Naive B cell (primary cell): Measurements from ENCODE around the gene DPY19L1. TPM values are rescaled to one million over a fixed set of nuclear protein-coding genes. Genes with fewer than 3 reads are reported as not detected.
"Not testable (repeated sequence)": the region's sequence is repeated elsewhere in the genome, so short reads cannot be mapped to it uniquely, and the experiment has no call there.

Experiments used
- ATAC-seq, 2 donors: fragments of 150-1000 bp; cut with Tn5 transposase; 2 replicates each; pipeline ENCODE4 v1.10.0; 2021; ENCODE audit warnings: low read depth in 2 of 2, mild to moderate bottlenecking in 2 of 2, moderate library complexity in 2 of 2
- DNase-seq: peaks from one replicate; pipeline ENCODE4 v3.0.0; 2022
- H3K27ac Mint-ChIP-seq, 6 donors: one replicate each; pipeline ENCODE4 v1.8.0; 2020 to 2022; ENCODE audit warnings: mild to moderate bottlenecking in 6 of 6, mixed read lengths in 6 of 6, moderate library complexity in 5 of 6, inconsistent platforms in 2 of 6
- H3K27me3 Mint-ChIP-seq, 3 donors: one replicate each; pipeline ENCODE4 v1.8.0; 2021 to 2022; ENCODE audit warnings: mixed read lengths in 3 of 3, mild to moderate bottlenecking in 1 of 3
- H3K36me3 Mint-ChIP-seq, 2 donors: one replicate each; pipeline ENCODE4 v1.8.0; 2020 to 2022; ENCODE audit warnings: mixed read lengths in 2 of 2, inconsistent platforms in 1 of 2, mild to moderate bottlenecking in 1 of 2
- H3K4me1 Mint-ChIP-seq, 3 donors: one replicate each; pipeline ENCODE4 v1.8.0; 2020 to 2022; ENCODE audit warnings: mixed read lengths in 3 of 3, inconsistent platforms in 1 of 3, mild to moderate bottlenecking in 1 of 3, moderate library complexity in 1 of 3
- H3K4me3 Mint-ChIP-seq, 8 donors: one replicate each; pipeline ENCODE4 v1.8.0; 2020 to 2022; ENCODE audit warnings: mild to moderate bottlenecking in 8 of 8, mixed read lengths in 8 of 8, moderate library complexity in 8 of 8, inconsistent platforms in 2 of 8
- H3K9me3 Mint-ChIP-seq, 7 donors: one replicate each; pipeline ENCODE4 v1.8.0; 2020 to 2022; ENCODE audit warnings: mixed read lengths in 7 of 7, mild to moderate bottlenecking in 5 of 7, inconsistent platforms in 2 of 7, moderate library complexity in 1 of 7
- polyA plus RNA-seq, 6 donors: library from polyadenylated mRNA; unstranded; fragments of 300-500 nt; fragmentation: Illumina TruSeq; gene quantifications; one replicate each; pipeline ENCODE4 v1.2.3, GENCODE V29; 2021; ENCODE audit warnings: low read depth in 6 of 6

The DPY19L1 gene
- polyA plus RNA-seq, 6 donors from 2014 or later = 0.60 to 2.1 (median 1.3) TPM

GRCh38 chr7:34966504-34966903 lies 70.8 kb downstream of the DPY19L1 start:
- not testable (repeated sequence) for H3K9me3 Mint-ChIP-seq, H3K27me3 Mint-ChIP-seq, DNase-seq, ATAC-seq, H3K4me3 Mint-ChIP-seq, H3K4me1 Mint-ChIP-seq
- Mint-ChIP-seq H3K27ac (peak overlapping the region in 1 of 6 donors; percentile 57), H3K36me3 (peaks cover 0 to 23% of the 10 kb centered on the region in 2 donors)

GRCh38 chr7:34958021-34958420 lies 79.3 kb downstream of the DPY19L1 start:
- H3K4me1 Mint-ChIP-seq = no peaks in the 10 kb centered on the region
- H3K36me3 Mint-ChIP-seq = peaks cover 8 to 31% of the 10 kb centered on the region in 2 donors
- H3K4me3 Mint-ChIP-seq = no peak overlapping the region
- no peak overlapping the region for H3K27ac Mint-ChIP-seq
- H3K9me3 Mint-ChIP-seq = peaks cover 0 to 8% (median 0%) of the 10 kb centered on the region in 7 donors
- DNase-seq (no peak), ATAC-seq (no peak)
- H3K27me3 Mint-ChIP-seq = no peaks in the 10 kb centered on the region

- no peak for DNase-seq
These were observed 84.5 kb downstream of the DPY19L1 start for GRCh38 chr7:34952822-34953221.

GRCh38 chr7:34949361-34949760 lies 87.9 kb downstream of the DPY19L1 start:
- Mint-ChIP-seq H3K4me3 (no peak overlapping the region), H3K9me3 (no peaks in the 10 kb centered on the region), H3K4me1 (no peaks in the 10 kb centered on the region), H3K36me3 (peaks cover 8 to 28% of the 10 kb centered on the region in 2 donors), H3K27ac (no peak overlapping the region), H3K27me3 (no peaks in the 10 kb centered on the region)
- ATAC-seq = no peak
- no peak for DNase-seq

More at GRCh38 chr7:34952822-34953221, 84.5 kb downstream of the DPY19L1 start:
- ATAC-seq = no peak
- peak overlapping the region in 1 of 6 donors; percentile 81 for H3K27ac Mint-ChIP-seq
- H3K27me3 Mint-ChIP-seq = no peaks in the 10 kb centered on the region
- no peak overlapping the region for H3K4me3 Mint-ChIP-seq
- H3K9me3 Mint-ChIP-seq = no peaks in the 10 kb centered on the region
- no peaks in the 10 kb centered on the region for H3K4me1 Mint-ChIP-seq
- H3K36me3 Mint-ChIP-seq = peaks cover 8 to 26% of the 10 kb centered on the region in 2 donors

- H3K4me1 Mint-ChIP-seq, H3K27ac Mint-ChIP-seq, DNase-seq, H3K4me3 Mint-ChIP-seq, H3K9me3 Mint-ChIP-seq, ATAC-seq, H3K27me3 Mint-ChIP-seq: not testable (repeated sequence)
- peaks cover 0 to 24% of the 10 kb centered on the region in 2 donors for H3K36me3 Mint-ChIP-seq
These were observed 89.9 kb downstream of the DPY19L1 start for GRCh38 chr7:34947427-34947826.

- Mint-ChIP-seq H3K4me3 (no peak overlapping the region), H3K27me3 (no peaks in the 10 kb centered on the region), H3K36me3 (peaks cover 0 to 24% of the 10 kb centered on the region in 2 donors), H3K4me1 (no peaks in the 10 kb centered on the region), H3K9me3 (no peaks in the 10 kb centered on the region), H3K27ac (no peak overlapping the region)
- DNase-seq (no peak), ATAC-seq (no peak)
These were observed 90.8 kb downstream of the DPY19L1 start for GRCh38 chr7:34946486-34946885.

GRCh38 chr7:34945894-34946477 lies 91.3 kb downstream of the DPY19L1 start:
- H3K36me3 Mint-ChIP-seq = peaks cover 0 to 24% of the 10 kb centered on the region in 2 donors
- not testable (repeated sequence) for H3K27me3 Mint-ChIP-seq, H3K9me3 Mint-ChIP-seq, ATAC-seq, H3K4me1 Mint-ChIP-seq, H3K4me3 Mint-ChIP-seq, DNase-seq, H3K27ac Mint-ChIP-seq

GRCh38 chr7:34939175-34939574 lies 98.1 kb downstream of the DPY19L1 start:
- H3K27ac Mint-ChIP-seq = peak overlapping the region in 1 of 6 donors; percentile 54
- peaks cover 8 to 17% of the 10 kb centered on the region in 2 donors for H3K36me3 Mint-ChIP-seq
- no peak overlapping the region for H3K4me3 Mint-ChIP-seq
- no peaks in the 10 kb centered on the region for H3K27me3 Mint-ChIP-seq
- ATAC-seq = no peak
- no peaks in the 10 kb centered on the region for H3K4me1 Mint-ChIP-seq
- H3K9me3 Mint-ChIP-seq = no peaks in the 10 kb centered on the region
- no peak for DNase-seq

- H3K27ac Mint-ChIP-seq, ATAC-seq, H3K9me3 Mint-ChIP-seq, H3K4me1 Mint-ChIP-seq, H3K27me3 Mint-ChIP-seq, DNase-seq, H3K4me3 Mint-ChIP-seq: not testable (repeated sequence)
- H3K36me3 Mint-ChIP-seq = peaks cover 11 to 12% of the 10 kb centered on the region in 2 donors
These were observed 101.5 kb downstream of the DPY19L1 start for GRCh38 chr7:34935735-34936165.

GRCh38 chr7:34931739-34932138 lies 105.5 kb downstream of the DPY19L1 start:
- Mint-ChIP-seq H3K4me3 (no peak overlapping the region), H3K27ac (no peak overlapping the region), H3K4me1 (no peaks in the 10 kb centered on the region), H3K36me3 (peaks cover 8 to 10% of the 10 kb centered on the region in 2 donors), H3K9me3 (no peaks in the 10 kb centered on the region), H3K27me3 (no peaks in the 10 kb centered on the region)
- ATAC-seq (no peak), DNase-seq (no peak)

GRCh38 chr7:34929783-34930182 lies 107.5 kb downstream of the DPY19L1 start:
- not testable (repeated sequence) for H3K4me1 Mint-ChIP-seq, H3K27ac Mint-ChIP-seq, H3K27me3 Mint-ChIP-seq, H3K9me3 Mint-ChIP-seq, DNase-seq, ATAC-seq, H3K4me3 Mint-ChIP-seq
- H3K36me3 Mint-ChIP-seq = peaks cover 8 to 10% of the 10 kb centered on the region in 2 donors

- DNase-seq (no peak), ATAC-seq (no peak)
- H3K4me1 Mint-ChIP-seq = no peaks in the 10 kb centered on the region
- H3K36me3 Mint-ChIP-seq = peaks cover 8 to 10% of the 10 kb centered on the region in 2 donors
- peaks cover 0 to 8% (median 3%) of the 10 kb centered on the region in 7 donors for H3K9me3 Mint-ChIP-seq
- peak overlapping the region in 1 of 6 donors; percentile 6 for H3K27ac Mint-ChIP-seq
- H3K27me3 Mint-ChIP-seq = no peaks in the 10 kb centered on the region
- H3K4me3 Mint-ChIP-seq = no peak overlapping the region
These were observed 108.7 kb downstream of the DPY19L1 start for GRCh38 chr7:34928560-34928959.

GRCh38 chr7:34928052-34928451 lies 109.2 kb downstream of the DPY19L1 start:
- H3K27me3 Mint-ChIP-seq = no peaks in the 10 kb centered on the region
- H3K27ac Mint-ChIP-seq = no peak overlapping the region
- peaks cover 0 to 11% (median 3%) of the 10 kb centered on the region in 7 donors for H3K9me3 Mint-ChIP-seq
- no peak for DNase-seq
- H3K4me3 Mint-ChIP-seq = no peak overlapping the region
- H3K36me3 Mint-ChIP-seq = peaks cover 8 to 10% of the 10 kb centered on the region in 2 donors
- ATAC-seq = no peak
- H3K4me1 Mint-ChIP-seq = no peaks in the 10 kb centered on the region

- peaks cover 2 to 20% (median 11%) of the 10 kb centered on the region in 7 donors for H3K9me3 Mint-ChIP-seq
- not testable (repeated sequence) for DNase-seq, H3K4me3 Mint-ChIP-seq, H3K27ac Mint-ChIP-seq, ATAC-seq, H3K4me1 Mint-ChIP-seq, H3K36me3 Mint-ChIP-seq, H3K27me3 Mint-ChIP-seq
These were observed 116.8 kb downstream of the DPY19L1 start for GRCh38 chr7:34920470-34920869.
